Parathyroid adenoma (tissue), 2 donors: Measurements from ENCODE around the gene NDRG3.

Experiments
- H2AFZ ChIP-seq: fragments of 300-600 bp; sonication (generic); one replicate; pipeline ENCODE4 v1.7.0; 2017; ENCODE audit warnings: antibody characterized with exemption, mild to moderate bottlenecking
- H3K27ac ChIP-seq: fragments of 300-600 bp; sonication (generic); one replicate; pipeline ENCODE4 v1.7.0; 2017
- H3K27me3 ChIP-seq: fragments of 300-600 bp; sonication (generic); one replicate; pipeline ENCODE4 v1.7.0; 2017; ENCODE audit warnings: low read length; ENCODE audit not compliant: control insufficient read depth, insufficient read depth
- H3K36me3 ChIP-seq: fragments of 300-600 bp; sonication (generic); one replicate; pipeline ENCODE4 v1.7.0; 2017; ENCODE audit warnings: low read length; ENCODE audit not compliant: control insufficient read depth, insufficient read depth
- H3K4me1 ChIP-seq: fragments of 300-600 bp; sonication (generic); one replicate; pipeline ENCODE4 v1.7.0; 2017; ENCODE audit warnings: control low read depth
- H3K4me2 ChIP-seq: fragments of 300-600 bp; sonication (generic); one replicate; pipeline ENCODE4 v1.7.0; 2017; ENCODE audit warnings: low read length
- H3K4me3 ChIP-seq: fragments of 300-600 bp; sonication (generic); one replicate; pipeline ENCODE4 v1.7.0; 2017; ENCODE audit warnings: low read depth, low read length
- H3K79me2 ChIP-seq: fragments of 300-600 bp; sonication (generic); one replicate; pipeline ENCODE4 v1.7.0; 2017; ENCODE audit warnings: control low read depth
- H3K9ac ChIP-seq: fragments of 300-600 bp; sonication (generic); one replicate; pipeline ENCODE4 v1.7.0; 2017; ENCODE audit warnings: mild to moderate bottlenecking
- H3K9me3 ChIP-seq: fragments of 300-600 bp; sonication (generic); one replicate; pipeline ENCODE4 v1.7.0; 2017; ENCODE audit warnings: low read length; ENCODE audit not compliant: control insufficient read depth
- CTCF ChIP-seq: fragments of 300-600 bp; sonication (generic); IDR thresholded peaks from one replicate; pipeline ENCODE4 v1.7.0; 2017; ENCODE audit warnings: antibody characterized with exemption, mild to moderate bottlenecking
- donor health status: primary hyperparathyroidism.

The NDRG3 gene

GRCh38 chr20:36770680-36771079 lies 24.8 kb upstream of the NDRG3 start:
- peaks cover 6% of the 10 kb centered on the region for H3K4me1 ChIP-seq

GRCh38 chr20:36768768-36769430 lies 23.0 kb upstream of the NDRG3 start:
- Histone ChIP-seq H3K4me2 (no peak overlapping the region), H3K4me3 (no peak overlapping the region), H3K9ac (no peak overlapping the region), H3K36me3 (no peaks in the 10 kb centered on the region), H3K4me1 (peaks cover 2% of the 10 kb centered on the region), H3K79me2 (peaks cover under 1% of the 10 kb centered on the region), H3K27me3 (no peaks in the 10 kb centered on the region), H3K9me3 (no peaks in the 10 kb centered on the region), H3K27ac (no peak overlapping the region), H2AFZ (no peak overlapping the region)
- TF ChIP-seq CTCF, result no peak

More at GRCh38 chr20:36770680-36771079, 24.8 kb upstream of the NDRG3 start:
- H3K4me2 ChIP-seq, result no peak overlapping the region
- H3K36me3 ChIP-seq, result no peaks in the 10 kb centered on the region
- no peak for TF ChIP-seq CTCF
- H3K27ac ChIP-seq, result no peak overlapping the region
- no peak overlapping the region for H2AFZ ChIP-seq
- no peaks in the 10 kb centered on the region for H3K27me3 ChIP-seq
- H3K79me2 ChIP-seq, result peaks cover 4% of the 10 kb centered on the region
- H3K9me3 ChIP-seq, result no peaks in the 10 kb centered on the region
- H3K9ac ChIP-seq, result no peak overlapping the region
- H3K4me3 ChIP-seq, result no peak overlapping the region

DNA sequence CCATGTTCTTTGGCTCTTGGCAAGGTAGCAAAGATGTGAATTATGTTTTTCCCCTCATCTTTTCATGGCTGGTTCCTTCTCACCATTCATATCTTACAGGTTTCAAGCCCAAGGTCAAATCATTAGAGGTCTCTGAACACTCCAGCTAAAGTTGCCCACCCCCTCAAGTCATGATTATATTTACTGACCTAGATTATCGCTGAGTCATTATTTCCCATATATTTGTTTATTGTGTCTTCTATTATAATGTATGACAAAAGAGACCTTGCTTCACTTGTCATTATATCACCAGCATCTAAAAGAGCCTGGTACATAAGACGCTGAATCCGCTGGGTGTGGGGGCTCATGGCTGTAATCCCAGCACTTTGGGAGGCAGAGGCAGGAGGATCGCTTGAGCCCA lies 15.2 kb upstream of the NDRG3 start:
- no peaks in the 10 kb centered on the region for H3K36me3 ChIP-seq
- no peak overlapping the region for H3K4me3 ChIP-seq
- no peaks in the 10 kb centered on the region for H3K9me3 ChIP-seq
- H3K27me3 ChIP-seq, result no peaks in the 10 kb centered on the region
- no peak overlapping the region for H3K4me2 ChIP-seq
- no peak overlapping the region for H3K27ac ChIP-seq
- no peaks in the 10 kb centered on the region for H3K4me1 ChIP-seq
- no peak for TF ChIP-seq CTCF
- H2AFZ ChIP-seq, result no peak overlapping the region
- H3K79me2 ChIP-seq, result no peaks in the 10 kb centered on the region
- no peak overlapping the region for H3K9ac ChIP-seq

- no peaks in the 10 kb centered on the region for H3K36me3 ChIP-seq
- H3K27me3 ChIP-seq, result no peaks in the 10 kb centered on the region
- H3K4me3 ChIP-seq, result no peak overlapping the region
- H3K27ac ChIP-seq, result no peak overlapping the region
- H3K79me2 ChIP-seq, result no peaks in the 10 kb centered on the region
- no peak overlapping the region for H3K4me2 ChIP-seq
- no peak overlapping the region for H2AFZ ChIP-seq
- TF ChIP-seq CTCF, result no peak
- H3K4me1 ChIP-seq, result no peaks in the 10 kb centered on the region
- no peaks in the 10 kb centered on the region for H3K9me3 ChIP-seq
- H3K9ac ChIP-seq, result no peak overlapping the region
Observed at GRCh38 chr20:36760647-36761046, 14.8 kb upstream of the NDRG3 start.

DNA sequence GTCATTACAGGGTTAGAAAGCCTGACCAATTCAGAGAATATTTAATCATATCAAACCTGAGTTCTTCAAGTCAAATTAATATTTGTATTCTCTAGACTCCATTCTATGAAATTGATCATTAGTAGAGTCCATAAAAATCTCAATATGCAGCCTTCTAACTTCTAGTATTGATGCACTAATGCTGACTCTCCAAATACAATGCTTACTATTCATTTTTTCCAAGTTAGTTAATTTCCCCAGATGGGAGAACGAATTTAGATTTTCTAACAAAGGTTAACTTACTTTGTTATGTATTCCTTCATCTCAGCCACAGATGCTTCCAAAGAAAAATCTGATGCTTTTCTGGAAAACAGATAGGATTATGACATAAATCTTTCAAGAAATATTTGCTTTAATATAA lies 12.4 kb upstream of the NDRG3 start:
- no peak for TF ChIP-seq CTCF
- Histone ChIP-seq H2AFZ (no peak overlapping the region), H3K27me3 (no peaks in the 10 kb centered on the region), H3K9ac (no peak overlapping the region), H3K79me2 (no peaks in the 10 kb centered on the region), H3K27ac (peak overlapping the region; percentile 54), H3K4me3 (no peak overlapping the region), H3K36me3 (no peaks in the 10 kb centered on the region), H3K9me3 (no peaks in the 10 kb centered on the region), H3K4me1 (no peaks in the 10 kb centered on the region), H3K4me2 (no peak overlapping the region)
